ENCODE data around the gene RNU5D-1.
A peak's percentile ranks its signal among the peaks of the same experiment; 100 is the strongest.

DNA sequence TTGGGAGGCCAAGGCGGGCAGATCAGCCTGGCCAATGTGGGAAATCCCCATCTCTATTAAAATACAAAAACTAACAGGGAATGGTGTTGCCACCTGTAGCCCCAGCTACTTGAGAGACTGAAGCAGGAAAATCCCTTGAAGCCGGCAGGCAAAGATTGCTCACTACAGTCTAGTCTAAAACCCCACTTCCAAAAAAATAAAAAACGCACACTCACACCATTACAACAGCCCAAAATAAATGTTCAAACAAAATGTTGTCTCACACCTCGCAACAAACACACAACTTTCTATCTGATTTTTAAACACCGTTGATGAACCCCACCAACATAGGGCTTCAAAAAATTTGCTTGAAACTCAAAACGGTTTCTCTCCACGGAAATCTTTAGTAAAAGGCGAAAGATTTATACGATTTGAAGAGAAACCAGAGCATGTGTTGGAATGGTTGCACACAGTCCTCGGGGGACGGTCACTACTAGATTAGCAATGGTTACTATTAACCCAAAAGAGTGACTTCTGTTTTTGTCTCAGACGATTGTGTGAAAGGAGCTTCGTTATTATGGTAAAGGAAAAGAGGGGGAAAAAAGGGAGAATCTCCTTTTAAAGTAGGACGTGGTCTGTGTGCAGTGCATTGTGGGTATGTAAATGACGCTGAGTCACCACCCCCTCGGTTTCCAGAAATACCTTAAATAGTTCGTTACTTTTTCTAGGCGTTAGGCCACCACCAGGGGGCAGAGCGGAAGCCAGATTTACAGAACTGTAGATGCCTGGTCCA is at the start of gene RNU5D-1:
- TF ChIP-seq ZNF512B (CRISPR knock-in tag; IDR thresholded peaks at IDR 0.05; ENCODE audit: borderline replicate concordance) (0 out of 2 replicates have a peak, but pooled peaks have one; percentile 72), POLR2AphosphoS5 (IDR thresholded peaks at IDR 0.05; ENCODE audit: low read depth, low read length) (peak; percentile 100), ZNF24 (IDR thresholded peaks at IDR 0.05) (no peak), BRF2 (CRISPR knock-in tag; IDR thresholded peaks at IDR 0.05) (no peak), NR2C2 (CRISPR knock-in tag; IDR thresholded peaks at IDR 0.05; ENCODE audit: borderline replicate concordance) (no peak), FOXK2 (IDR thresholded peaks at IDR 0.05) (peak; percentile 43; the same call in 1 of the 2 replicates), ZSCAN22 (CRISPR knock-in tag; IDR thresholded peaks at IDR 0.05) (no peak), TAF1 (CRISPR knock-in tag; IDR thresholded peaks at IDR 0.05) (no peak), SP4 (CRISPR knock-in tag; IDR thresholded peaks at IDR 0.05) (no peak), ZNF124 (CRISPR knock-in tag; IDR thresholded peaks at IDR 0.05) (peak; percentile 90), POLR2A (IDR thresholded peaks at IDR 0.05; ENCODE audit: insufficient read depth in 1 of 2, low read depth in 2 of 2, low read length in 2 of 2) (peak; percentile 97 to 100), E2F5 (CRISPR knock-in tag; conservative IDR thresholded peaks at IDR 0.05) (no peak)
- TF ChIP-seq, protein P1, sequence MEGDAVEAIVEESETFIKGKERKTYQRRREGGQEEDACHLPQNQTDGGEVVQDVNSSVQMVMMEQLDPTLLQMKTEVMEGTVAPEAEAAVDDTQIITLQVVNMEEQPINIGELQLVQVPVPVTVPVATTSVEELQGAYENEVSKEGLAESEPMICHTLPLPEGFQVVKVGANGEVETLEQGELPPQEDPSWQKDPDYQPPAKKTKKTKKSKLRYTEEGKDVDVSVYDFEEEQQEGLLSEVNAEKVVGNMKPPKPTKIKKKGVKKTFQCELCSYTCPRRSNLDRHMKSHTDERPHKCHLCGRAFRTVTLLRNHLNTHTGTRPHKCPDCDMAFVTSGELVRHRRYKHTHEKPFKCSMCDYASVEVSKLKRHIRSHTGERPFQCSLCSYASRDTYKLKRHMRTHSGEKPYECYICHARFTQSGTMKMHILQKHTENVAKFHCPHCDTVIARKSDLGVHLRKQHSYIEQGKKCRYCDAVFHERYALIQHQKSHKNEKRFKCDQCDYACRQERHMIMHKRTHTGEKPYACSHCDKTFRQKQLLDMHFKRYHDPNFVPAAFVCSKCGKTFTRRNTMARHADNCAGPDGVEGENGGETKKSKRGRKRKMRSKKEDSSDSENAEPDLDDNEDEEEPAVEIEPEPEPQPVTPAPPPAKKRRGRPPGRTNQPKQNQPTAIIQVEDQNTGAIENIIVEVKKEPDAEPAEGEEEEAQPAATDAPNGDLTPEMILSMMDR (CRISPR knock-in tag; IDR thresholded peaks at IDR 0.05) = peak; percentile 79

Measured in HepG2 (cell line).